Sigmoid colon (tissue), 4 donors: ENCODE data around the gene PXK.

Experiments
- CTCF ChIP-seq, 4 experiments: fragments of 450-650 bp in 3 of 4; fragments of 200-600 bp in 1 of 4; IDR thresholded peaks; one replicate each; pipeline ENCODE4 v1.5.1; 2016 to 2019; ENCODE audit warnings: antibody characterized with exemption in 4 of 4, mild to moderate bottlenecking in 3 of 4, moderate library complexity in 2 of 4
- EP300 ChIP-seq, 4 donors: sonication (generic); formaldehyde crosslinking; IDR thresholded peaks; one replicate each; pipeline ENCODE4 v1.6.1; 2017; ENCODE audit warnings: antibody characterized with exemption in 4 of 4
- POLR2A ChIP-seq, 2 donors: fragments of 450-650 bp; IDR thresholded peaks; one replicate each; pipeline ENCODE4 v1.6.1; 2016; ENCODE audit warnings: antibody characterized with exemption in 2 of 2, mild to moderate bottlenecking in 2 of 2, moderate library complexity in 2 of 2
- POLR2AphosphoS5 ChIP-seq, 4 donors: sonication (generic); formaldehyde crosslinking; IDR thresholded peaks; one replicate each; pipeline ENCODE4 v1.6.1; 2017; ENCODE audit warnings: antibody characterized with exemption in 4 of 4

GRCh38 chr3:58471025-58471887, 138.6 kb downstream of the PXK start:
- no peak for TF ChIP-seq POLR2A (IDR thresholded peaks at IDR 0.05)
- no peak for TF ChIP-seq POLR2AphosphoS5 (IDR thresholded peaks at IDR 0.05)
- no peak for TF ChIP-seq CTCF (IDR thresholded peaks at IDR 0.05)
- no peak for TF ChIP-seq EP300 (IDR thresholded peaks at IDR 0.05)
